ENCODE measurements around the gene IFT25. TPM values are rescaled to one million over a fixed set of nuclear protein-coding genes. Genes with fewer than 3 reads are reported as not detected.
A peak's percentile ranks its signal among the peaks of the same experiment; 100 is the strongest.

The IFT25 gene
- total RNA-seq, 1 donor from 2014 or later: 29.4 TPM

- Mint-ChIP-seq H3K4me1 (ENCODE audit: low read depth, unreplicated experiment) (peaks cover 26% of the 10 kb centered on the region), H3K4me3 (ENCODE audit: unreplicated experiment) (peak overlapping the region; percentile 54)
- no peak overlapping the region for H3K4me2 ChIP-seq (ENCODE audit: low read length)
Measured at GRCh38 chr1:53949023-53949990, 3.8 kb upstream of the IFT25 start.

GRCh38 chr1:53948291-53948690 lies 2.8 kb upstream of the IFT25 start:
- no peak for FAIRE-seq
- H3K4me1 Mint-ChIP-seq (ENCODE audit: low read depth, unreplicated experiment): peaks cover 26% of the 10 kb centered on the region
- H3K27ac Mint-ChIP-seq (ENCODE audit: unreplicated experiment): peak overlapping the region; percentile 34
- no peaks in the 10 kb centered on the region for H3K9me3 Mint-ChIP-seq (ENCODE audit: unreplicated experiment)
- Histone ChIP-seq H3K9ac (ENCODE audit: low read length) (peak overlapping the region; percentile 90), H3K27me3 (ENCODE audit: insufficient read depth, low read length) (no peaks in the 10 kb centered on the region), H3K9me3 (ENCODE audit: insufficient read depth, low read depth, low read length) (no peaks in the 10 kb centered on the region), H3K79me2 (ENCODE audit: insufficient read depth, low read length) (peaks cover 77% of the 10 kb centered on the region), H2AFZ (ENCODE audit: low read depth, low read length) (no peak overlapping the region), H3K36me3 (ENCODE audit: insufficient read depth, low read length) (peaks cover 8% of the 10 kb centered on the region), H3K4me3 (ENCODE audit: insufficient read depth, low read depth, low read length) (no peak overlapping the region), H3K4me2 (ENCODE audit: low read length) (peak overlapping the region; percentile 100), H3K27ac (ENCODE audit: low read depth, low read length) (no peak overlapping the region), H3K4me1 (ENCODE audit: insufficient read depth, low read length) (peaks cover 13% of the 10 kb centered on the region), H4K20me1 (ENCODE audit: insufficient read depth, low read length) (peaks cover 51% of the 10 kb centered on the region)
- TF ChIP-seq EZH2 (IDR thresholded peaks at IDR 0.05; ENCODE audit: insufficient read depth, low read length): no peak
- TF ChIP-seq, protein P1, sequence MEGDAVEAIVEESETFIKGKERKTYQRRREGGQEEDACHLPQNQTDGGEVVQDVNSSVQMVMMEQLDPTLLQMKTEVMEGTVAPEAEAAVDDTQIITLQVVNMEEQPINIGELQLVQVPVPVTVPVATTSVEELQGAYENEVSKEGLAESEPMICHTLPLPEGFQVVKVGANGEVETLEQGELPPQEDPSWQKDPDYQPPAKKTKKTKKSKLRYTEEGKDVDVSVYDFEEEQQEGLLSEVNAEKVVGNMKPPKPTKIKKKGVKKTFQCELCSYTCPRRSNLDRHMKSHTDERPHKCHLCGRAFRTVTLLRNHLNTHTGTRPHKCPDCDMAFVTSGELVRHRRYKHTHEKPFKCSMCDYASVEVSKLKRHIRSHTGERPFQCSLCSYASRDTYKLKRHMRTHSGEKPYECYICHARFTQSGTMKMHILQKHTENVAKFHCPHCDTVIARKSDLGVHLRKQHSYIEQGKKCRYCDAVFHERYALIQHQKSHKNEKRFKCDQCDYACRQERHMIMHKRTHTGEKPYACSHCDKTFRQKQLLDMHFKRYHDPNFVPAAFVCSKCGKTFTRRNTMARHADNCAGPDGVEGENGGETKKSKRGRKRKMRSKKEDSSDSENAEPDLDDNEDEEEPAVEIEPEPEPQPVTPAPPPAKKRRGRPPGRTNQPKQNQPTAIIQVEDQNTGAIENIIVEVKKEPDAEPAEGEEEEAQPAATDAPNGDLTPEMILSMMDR (IDR thresholded peaks at IDR 0.05; ENCODE audit: insufficient read depth, low read depth, low read length): no peak
- DNase-seq (ENCODE audit: low read depth): no peak
- peak overlapping the region; percentile 91 for H3K4me3 Mint-ChIP-seq (ENCODE audit: unreplicated experiment)
- no peaks in the 10 kb centered on the region for H3K27me3 Mint-ChIP-seq (ENCODE audit: low read depth, unreplicated experiment)
- peaks cover 5% of the 10 kb centered on the region for H3K36me3 Mint-ChIP-seq (ENCODE audit: low read depth, unreplicated experiment)

More at GRCh38 chr1:53949023-53949990, 3.8 kb upstream of the IFT25 start:
- no peaks in the 10 kb centered on the region for H3K9me3 ChIP-seq (ENCODE audit: insufficient read depth, low read depth, low read length)
- H3K36me3 ChIP-seq (ENCODE audit: insufficient read depth, low read length): peaks cover 12% of the 10 kb centered on the region
- no peak overlapping the region for H3K4me3 ChIP-seq (ENCODE audit: insufficient read depth, low read depth, low read length)
- Mint-ChIP-seq H3K9me3 (ENCODE audit: unreplicated experiment) (no peaks in the 10 kb centered on the region), H3K27me3 (ENCODE audit: low read depth, unreplicated experiment) (no peaks in the 10 kb centered on the region), H3K36me3 (ENCODE audit: low read depth, unreplicated experiment) (peaks cover 5% of the 10 kb centered on the region), H3K27ac (ENCODE audit: unreplicated experiment) (no peak overlapping the region)
- H3K4me1 ChIP-seq (ENCODE audit: insufficient read depth, low read length): peaks cover 13% of the 10 kb centered on the region
- no peak overlapping the region for H2AFZ ChIP-seq (ENCODE audit: low read depth, low read length)
- H3K27ac ChIP-seq (ENCODE audit: low read depth, low read length): no peak overlapping the region
- no peak overlapping the region for H3K9ac ChIP-seq (ENCODE audit: low read length)
- DNase-seq (ENCODE audit: low read depth): peak; percentile 22
- no peak for FAIRE-seq
- peaks cover 68% of the 10 kb centered on the region for H3K79me2 ChIP-seq (ENCODE audit: insufficient read depth, low read length)
- H3K27me3 ChIP-seq (ENCODE audit: insufficient read depth, low read length): no peaks in the 10 kb centered on the region
- TF ChIP-seq EZH2 (IDR thresholded peaks at IDR 0.05; ENCODE audit: insufficient read depth, low read length): no peak
- TF ChIP-seq, protein P1 (IDR thresholded peaks at IDR 0.05; ENCODE audit: insufficient read depth, low read depth, low read length): peak; percentile 66
- peaks cover 51% of the 10 kb centered on the region for H4K20me1 ChIP-seq (ENCODE audit: insufficient read depth, low read length)

All from astrocyte (in vitro differentiated cells and primary cell).